GM19238 (cell line): Measurements from ENCODE around the gene EPHA6.

Experiments used
- DNase-seq: peaks from one replicate; pipeline ENCODE4 v3.0.0; 2011; ENCODE audit warnings: low spot score; ENCODE audit not compliant: insufficient read length

EPHA6 gene

DNA sequence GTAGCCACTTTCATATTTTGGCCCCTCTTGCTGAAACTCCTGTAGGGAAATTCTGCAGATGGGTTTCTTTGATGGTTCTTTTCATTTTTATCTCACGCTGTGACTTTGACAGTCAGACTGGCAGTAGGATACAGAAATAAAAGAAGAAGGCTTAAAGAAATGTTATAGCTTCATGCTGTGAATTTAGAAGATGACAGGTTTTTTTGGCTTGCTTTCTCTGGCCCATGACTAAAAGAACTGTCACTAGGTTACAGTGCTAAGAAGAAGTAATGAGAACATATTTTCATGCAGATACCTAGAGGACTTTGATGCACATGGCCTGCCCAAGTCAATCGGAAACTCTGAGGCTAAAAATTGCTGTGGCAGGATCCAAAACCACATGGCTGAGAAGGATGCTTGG is 334.5 kb downstream of the EPHA6 start:
- no peak for DNase-seq

DNA sequence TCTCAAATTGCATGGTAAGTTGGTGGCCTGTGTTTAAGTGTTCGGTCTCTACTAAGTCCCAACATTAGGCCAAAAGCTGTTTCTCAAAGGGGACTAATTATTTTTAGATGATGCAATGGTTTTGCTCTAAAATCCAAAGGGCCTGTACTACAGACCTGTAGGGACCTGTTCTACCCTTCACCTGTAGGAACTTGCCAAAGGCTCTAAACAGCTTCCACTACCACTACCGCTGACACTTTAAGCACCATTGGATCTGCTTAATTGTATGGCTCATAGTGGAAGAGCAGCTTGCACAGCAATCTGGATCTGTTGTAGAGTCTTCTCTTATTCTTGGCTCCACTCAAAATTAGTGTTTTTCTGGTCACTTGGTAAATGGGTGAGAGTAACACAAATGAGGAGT is 346.8 kb downstream of the EPHA6 start:
- DNase-seq = no peak

DNA sequence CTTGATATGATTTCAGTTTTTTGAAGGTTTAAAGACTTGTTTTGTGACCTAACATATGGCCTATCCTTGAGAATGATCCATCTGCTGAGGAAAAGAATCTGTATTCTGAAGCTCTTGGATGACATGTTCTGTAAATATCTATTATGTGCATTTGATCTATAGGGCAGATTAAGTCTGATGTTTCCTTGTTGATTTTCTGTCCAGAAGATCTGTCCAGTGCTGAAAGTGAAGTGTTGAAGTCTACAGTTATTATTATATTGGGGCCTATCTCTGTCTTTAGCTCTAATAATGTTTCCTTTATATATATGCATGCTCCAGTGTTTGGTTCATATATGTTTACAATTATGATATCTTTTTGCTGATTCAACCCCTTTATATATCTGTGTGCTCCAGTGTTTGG is 362.8 kb downstream of the EPHA6 start:
- no peak for DNase-seq

DNA sequence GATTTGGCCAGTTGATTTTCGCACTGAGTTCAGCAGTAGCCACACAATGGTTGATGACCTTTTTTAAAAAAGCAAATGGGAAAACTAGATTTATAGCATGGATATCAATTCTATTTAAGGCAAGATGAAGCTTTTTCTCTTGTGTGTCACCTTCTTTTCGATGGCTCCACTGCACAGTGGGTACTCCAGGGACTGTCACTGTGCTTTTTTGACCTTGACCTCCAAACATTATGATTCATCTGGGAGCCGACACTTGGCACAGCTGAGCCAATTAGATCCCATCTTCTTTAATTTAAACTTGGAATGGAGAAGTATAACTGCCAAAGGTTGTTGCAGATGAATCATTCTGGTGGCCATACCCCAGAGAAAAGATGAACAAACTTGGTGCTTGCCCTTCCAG is 367.3 kb downstream of the EPHA6 start:
- DNase-seq = no peak

DNA sequence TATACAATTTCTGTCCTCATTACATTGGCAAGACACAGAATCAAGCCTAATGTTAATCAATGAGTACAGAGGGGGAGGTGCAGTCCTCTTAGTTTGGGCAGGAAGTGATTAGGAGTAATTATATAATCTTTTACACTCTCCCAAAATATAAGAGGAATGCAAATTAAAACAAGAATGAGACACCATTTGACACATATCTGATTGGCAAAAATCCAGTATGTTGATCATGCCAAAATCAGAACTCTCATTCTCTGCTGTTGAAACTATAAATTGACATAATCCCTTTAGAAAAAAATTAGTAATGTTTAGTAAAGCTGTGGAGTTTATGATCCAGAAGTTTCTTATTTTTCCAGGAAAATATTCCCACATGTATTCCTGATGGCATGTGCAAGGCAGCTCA is 373.4 kb downstream of the EPHA6 start:
- no peak for DNase-seq

DNA sequence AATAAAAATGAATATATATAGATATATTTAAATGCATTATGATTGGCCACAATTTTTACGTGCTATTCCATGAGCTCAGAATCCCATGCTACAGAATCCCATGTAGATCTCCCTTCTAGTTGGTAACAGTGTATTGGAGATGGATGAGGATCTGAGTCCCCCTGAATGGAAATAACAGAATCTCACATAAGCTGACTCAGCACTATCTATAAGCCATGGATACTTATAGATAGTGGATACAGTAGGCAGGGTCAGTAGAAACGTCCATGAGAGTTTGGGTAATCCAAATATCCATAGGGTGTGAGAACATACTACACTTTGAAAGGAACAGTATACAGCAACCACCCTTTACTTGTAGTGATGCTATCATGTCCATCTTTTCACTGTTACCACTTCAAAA is 375.4 kb downstream of the EPHA6 start:
- no peak for DNase-seq

DNA sequence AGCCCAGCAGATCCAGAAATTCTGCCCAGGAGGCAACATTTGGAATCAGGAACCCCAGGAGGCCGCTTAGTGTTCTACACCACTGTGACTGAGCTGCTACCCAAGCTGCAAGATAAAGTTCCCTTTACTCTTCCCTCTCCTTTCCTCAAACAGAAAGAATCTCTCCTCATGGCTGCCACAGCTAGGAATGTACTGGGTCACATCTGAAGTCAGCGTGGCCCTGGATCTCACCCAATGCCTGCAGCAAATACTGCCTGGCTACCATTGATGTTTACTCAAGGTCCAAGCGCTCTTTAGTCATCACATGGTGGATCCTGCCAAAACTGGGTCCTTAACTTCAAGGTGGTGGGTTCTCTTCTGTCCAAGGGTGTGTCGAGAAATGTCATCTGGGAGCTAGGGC is 382.7 kb downstream of the EPHA6 start:
- DNase-seq = no peak

DNA sequence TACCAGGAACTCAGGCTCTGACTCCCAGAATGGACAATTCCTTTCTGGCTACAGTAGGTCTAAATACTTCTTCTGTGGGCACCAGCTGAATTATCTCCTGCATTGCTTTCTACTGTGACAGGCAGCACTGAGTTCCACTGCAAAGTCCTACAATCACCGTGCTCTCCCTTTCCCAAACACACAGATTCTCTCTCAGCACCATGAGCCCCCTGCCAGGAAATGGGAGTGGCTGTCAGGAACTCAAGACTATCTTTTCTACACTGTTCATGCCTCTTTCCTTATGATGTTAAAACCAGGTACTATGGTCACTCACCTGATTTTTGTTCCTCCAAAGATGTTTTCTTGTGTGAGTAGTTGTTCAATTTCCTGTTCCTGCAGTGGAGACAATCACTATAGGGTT is 383.4 kb downstream of the EPHA6 start:
- DNase-seq = no peak

DNA sequence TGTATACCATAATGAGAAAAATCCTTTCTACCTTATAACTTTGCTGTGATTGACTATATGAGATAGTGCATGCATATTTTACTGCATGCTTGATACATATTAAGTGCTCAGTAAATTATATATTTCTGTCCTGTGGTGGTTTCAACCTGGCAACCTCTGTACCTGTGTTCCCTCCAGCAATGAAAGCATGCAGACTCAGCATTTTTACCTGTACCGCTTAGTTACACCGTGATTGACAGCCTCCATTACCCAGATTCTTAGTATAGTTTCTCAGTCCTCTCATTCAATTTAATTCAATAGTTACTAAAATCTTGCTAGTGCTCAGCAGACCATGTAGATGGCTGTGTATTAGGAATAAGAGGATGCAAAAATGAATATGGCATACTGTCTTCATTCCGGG is 386.0 kb downstream of the EPHA6 start:
- DNase-seq = no peak

DNA sequence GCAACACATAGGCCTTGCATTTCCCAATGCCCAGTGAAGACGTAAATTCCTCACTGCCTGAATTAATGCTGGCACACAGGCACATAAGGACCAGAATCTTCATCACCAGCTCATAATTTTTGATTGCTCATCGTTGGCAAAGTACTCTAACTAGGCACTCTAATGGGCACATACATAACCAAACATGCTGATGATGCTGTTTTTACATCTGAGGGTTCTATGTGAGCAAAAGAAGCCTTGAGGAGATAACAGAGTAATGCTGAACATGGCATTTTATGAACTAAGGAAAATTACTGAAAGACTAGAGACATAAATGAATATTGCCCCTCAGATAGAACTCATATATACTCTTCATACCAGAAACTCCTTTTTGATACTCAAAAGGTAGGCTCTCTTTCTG is 387.4 kb downstream of the EPHA6 start:
- no peak for DNase-seq

DNA sequence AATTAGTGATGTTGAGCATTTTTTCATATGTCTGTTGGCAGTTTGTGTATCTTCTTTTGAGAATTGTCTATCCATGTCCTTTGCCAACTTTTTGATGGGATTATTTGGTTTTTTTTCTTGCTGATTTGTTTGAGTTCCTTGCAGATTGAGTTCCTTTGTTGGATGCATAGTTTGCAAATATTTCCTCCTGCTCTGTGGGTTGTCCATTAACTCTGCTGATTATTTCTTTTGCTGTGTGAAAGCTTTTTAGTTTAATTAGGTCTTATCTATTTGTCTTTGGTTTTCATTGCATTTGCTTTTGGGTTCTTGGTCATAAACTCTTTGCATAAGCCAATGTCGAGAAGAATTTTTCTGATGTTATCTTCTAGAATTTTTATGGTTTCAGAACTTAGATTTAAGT is 414.6 kb downstream of the EPHA6 start:
- DNase-seq = no peak

DNA sequence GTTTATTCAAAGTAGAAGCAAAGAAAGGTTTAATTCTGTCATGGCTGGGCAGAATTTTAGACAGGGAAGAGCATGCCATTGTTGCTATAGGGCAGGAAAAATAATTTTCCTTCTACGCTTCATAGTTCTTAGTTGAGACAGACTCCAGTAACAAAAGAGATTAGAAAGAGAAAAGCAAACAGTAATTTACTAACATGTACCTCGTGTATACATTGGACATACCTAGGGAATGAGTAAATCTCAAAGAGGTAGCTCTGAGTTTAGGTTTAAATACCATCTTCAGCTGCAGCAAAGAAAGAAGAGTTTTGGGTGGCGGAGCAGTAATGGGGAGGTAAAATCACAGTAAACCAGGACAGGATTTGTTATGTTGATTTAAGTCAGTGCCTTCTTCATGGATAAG is 416.1 kb downstream of the EPHA6 start:
- DNase-seq = no peak

DNA sequence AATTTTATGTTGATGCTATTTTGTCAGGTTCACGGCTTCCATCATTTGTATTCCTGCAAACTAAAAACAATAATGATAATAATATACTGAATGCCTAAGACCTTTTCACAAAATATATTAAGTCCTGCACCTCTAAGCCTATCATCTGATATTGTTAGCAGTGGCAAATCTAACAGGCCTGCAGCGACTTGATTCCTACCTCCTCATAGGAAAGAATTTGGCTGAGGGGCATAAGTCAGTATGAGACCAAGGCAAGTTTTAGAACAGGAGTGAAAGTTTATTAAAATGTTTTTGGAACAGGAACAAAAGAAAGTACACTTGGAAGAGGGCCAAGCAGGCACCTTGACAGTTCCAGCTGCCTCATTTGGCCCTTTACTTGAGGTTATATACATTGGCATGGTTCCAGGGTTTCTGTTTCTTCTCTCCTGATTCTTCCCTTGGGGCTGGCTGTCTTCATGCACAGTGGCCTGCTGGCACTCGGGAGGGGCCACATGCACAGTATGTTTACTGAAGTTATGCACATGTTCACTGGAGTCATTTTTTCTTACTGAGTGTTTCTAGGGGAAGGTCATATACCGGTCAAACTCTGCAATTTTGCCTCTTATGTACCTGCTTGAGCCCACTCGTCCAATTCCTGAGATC is 418.1 kb downstream of the EPHA6 start:
- no peak for DNase-seq

DNA sequence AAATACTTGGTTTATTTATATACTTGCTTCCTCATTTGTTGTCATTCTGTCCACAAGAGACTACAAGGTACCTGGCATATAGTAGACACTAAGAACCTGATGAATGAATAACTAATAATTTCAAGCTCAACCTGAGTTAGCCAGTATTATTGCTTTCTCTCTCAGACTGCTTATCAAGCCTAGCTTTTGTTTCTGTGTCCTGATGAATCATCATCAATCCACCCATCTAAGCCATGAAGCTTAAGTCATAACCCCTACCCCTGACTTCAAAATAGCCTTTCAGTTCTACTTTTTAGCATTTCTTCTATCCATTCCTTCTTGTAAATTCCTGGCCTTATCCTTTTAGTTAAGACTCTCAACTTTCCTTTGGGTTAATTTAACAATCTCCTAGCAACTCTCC is 420.8 kb downstream of the EPHA6 start:
- no peak for DNase-seq

DNA sequence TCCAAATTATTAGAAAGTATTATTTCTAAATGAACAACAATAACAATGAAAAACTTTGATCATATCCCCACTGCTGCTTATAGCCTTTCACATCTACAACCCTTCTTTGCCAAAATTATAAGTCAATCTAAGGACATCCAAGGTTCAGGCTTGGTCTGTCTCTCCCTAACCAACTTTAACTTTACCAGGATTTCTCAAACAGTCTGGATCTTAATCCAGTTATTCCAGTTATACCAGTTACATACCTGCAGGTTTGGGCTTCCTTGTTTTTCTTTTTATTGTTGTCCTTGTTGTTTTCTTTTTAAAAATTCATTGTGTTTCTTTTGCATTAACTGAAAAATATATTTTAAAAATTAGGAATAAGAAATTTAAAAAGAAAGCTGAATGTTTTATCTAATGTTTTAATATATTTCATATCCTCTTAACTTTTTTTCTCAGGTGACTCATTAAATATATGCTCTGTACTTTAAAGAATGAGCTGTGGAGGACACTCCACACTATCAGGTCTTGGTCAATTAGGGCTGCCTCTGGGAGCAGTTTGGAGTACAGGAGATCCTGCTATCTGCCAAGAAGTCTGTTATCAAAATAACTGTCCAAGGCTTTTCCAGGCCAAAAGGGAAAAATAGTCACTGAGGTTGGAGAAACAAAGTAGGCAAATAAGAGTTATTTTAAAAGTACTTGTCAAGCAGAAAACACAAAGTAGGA is 421.4 kb downstream of the EPHA6 start:
- DNase-seq = no peak

DNA sequence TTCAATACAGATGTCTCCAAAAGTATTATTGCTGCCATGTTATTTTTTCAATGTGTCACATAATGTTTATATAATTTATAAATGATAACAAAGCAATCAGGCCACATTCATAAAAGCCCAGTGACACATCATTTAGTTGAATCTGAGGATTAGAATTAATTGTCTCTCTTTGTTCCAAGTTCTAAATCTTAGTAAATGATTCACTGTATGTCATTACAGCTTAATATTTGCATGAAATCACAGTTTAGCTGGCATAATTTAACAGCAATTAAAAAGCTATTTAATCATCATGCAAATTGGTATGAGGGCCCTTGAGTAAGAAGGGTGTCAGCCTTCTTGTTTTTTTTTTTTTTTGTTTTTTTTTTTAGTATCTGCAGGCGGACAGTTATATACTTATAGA is 427.0 kb downstream of the EPHA6 start:
- DNase-seq = no peak

DNA sequence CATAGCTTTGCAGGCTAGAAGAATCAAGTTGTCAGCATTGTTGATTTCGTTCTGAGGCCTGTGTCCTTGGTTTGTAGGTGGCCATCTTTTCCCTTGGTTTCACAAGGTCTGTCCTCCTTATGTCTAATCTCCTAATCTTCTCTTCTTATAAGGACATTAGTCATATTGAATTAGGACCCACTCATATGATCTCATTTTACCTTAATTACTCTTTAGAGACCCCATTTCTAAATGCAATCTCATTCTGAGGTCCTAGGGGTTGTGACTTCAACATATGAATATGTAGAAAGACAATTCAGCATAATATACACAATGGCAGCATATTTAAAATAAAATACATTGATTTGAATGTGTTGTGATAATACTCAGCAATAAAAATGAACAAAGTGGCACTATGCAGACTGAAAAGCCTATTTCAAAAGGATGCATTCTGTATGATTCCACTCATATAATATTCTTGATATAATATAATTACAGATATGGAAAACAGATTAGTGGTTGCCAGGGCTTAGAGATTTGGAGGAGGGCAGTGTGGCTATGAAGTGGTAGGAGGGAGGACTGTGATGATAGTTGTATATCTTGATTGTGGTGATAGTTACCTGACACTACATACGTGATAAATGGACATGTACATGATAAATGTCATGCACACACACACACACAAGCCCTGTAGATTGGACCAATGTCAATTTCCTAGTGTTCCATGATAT is 431.0 kb downstream of the EPHA6 start:
- no peak for DNase-seq

DNA sequence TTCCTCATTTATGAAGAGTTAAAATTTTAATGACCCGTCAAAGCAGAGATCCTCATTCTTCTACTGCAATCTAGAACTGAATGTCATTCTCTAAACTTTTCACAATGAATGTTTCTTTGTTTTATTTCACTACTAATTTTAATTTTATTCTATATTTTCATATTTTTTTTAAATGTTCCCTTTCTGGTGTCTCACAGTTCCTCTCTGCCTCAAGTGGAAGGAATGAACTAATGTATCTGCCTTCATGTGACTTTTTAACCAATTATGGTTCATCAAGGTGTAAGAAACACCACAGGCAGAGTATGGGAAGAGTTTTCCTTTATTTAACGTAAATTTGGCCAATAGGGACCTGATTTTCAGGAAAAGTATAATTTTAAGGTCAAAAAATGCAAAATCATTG is 441.7 kb downstream of the EPHA6 start:
- DNase-seq = no peak

DNA sequence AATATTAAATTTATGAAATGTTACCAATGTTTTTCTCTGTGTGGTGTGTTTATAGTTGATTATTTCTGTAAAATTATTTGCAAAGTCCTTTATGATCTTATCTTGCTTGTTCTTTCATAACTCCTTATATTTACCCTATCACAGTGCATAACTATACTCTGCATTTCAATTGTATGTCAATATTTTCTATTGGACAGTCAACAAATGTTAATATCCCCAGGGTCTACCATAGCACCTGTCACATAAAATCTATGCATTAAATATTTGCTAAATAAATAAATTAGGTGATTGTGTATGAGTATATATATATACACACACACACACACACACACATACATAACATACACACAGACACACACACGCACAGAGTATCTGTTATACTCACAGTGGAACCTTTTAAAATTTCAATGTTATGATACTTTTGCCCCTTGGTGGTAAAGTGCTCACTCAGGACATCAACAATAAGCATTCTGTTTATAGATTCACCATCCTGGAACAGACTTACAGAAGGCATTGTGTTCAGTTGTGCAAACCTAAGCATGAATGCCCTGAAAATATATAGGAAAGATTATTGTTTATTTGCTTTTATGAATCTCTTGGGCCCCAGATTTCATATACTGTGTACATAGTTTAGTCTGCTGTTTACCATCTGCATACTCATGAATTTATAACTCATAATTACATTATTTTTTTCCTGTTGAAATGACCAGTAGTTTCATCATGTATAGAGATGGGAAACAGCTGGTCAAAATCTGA is 443.7 kb downstream of the EPHA6 start:
- DNase-seq = no peak

DNA sequence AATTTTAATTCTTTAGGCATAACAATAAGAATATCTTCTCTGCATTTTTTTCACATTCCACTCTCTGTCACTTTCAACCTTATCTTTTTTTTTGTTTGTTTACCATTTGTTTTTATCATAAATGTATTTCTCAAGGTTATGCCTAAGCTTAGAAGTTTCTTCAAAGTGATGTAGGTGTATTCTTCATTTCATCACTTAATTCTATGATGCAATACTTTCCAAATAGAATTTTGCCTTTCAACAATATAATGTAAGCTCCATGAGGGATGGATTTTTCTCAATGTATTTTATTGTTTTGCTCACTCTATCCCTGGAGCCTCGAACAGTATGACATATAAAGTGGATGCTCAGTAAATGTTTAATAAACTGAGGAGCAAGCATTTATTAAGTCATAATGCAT is 444.9 kb downstream of the EPHA6 start:
- DNase-seq = no peak

DNA sequence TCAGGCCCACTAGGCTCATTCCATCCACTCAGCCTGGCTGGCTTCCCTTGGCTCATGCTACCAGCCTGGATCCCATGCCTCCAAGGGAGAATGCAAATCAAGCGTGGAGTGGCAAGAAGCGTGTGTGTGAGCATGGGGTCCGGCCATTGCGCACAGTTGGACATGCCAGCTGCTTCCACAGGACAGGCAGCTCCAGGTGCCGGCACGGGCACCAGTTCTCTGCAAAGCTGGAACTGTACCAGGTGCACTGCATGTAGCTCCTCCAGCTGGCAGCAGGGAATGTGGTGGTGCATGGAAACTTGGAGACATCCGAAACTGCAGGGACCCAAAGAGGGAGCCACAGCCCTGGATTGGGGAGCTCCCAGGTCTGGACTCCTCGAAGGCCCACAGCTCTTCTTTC is 449.8 kb downstream of the EPHA6 start:
- DNase-seq = no peak
